Renal pelvis (tissue), 12 donors: Measurements from ENCODE around the gene TTC17. TPM values are rescaled to one million over a fixed set of nuclear protein-coding genes. Genes with fewer than 3 reads are reported as not detected.
"Not testable (repeated sequence)": the region's sequence is repeated elsewhere in the genome, so short reads cannot be mapped to it uniquely, and the experiment has no call there.

ENCODE experiments used
- DNase-seq: peaks from one replicate; pipeline ENCODE4 v3.0.0-alpha.2; 2013
- long read RNA-seq, 16 experiments: transcript quantifications; one replicate each; lab custom pipeline, GENCODE V29; 2026
- polyA plus RNA-seq, 3 donors: library from polyadenylated mRNA; unstranded; fragments of 120-200 nt; gene quantifications; one replicate each; pipeline ENCODE4 v1.2.1, GENCODE V29; 2013; ENCODE audit not compliant: insufficient read length in 3 of 3

TTC17 gene
- 100 to 1,000 TPM; 102 to 175 (median 166) TPM for polyA plus RNA-seq
- long read RNA-seq, donor 1, full-length matches to known transcripts: 5 of 29 reads
- long read RNA-seq, donor 1, partial matches to known transcripts: 19 of 29 reads
- long read RNA-seq, donor 1, other reads (novel, unspliced or antisense): 5 of 29 reads
- long read RNA-seq, donor 2, partial matches to known transcripts: 15 of 36 reads
- long read RNA-seq, donor 2, other reads (novel, unspliced or antisense): 14 of 36 reads
- long read RNA-seq, donor 3, partial matches to known transcripts: 28 of 30 reads
- long read RNA-seq, donor 3, other reads (novel, unspliced or antisense): 0 of 30 reads
- long read RNA-seq, donor 4, partial matches to known transcripts: 19 of 24 reads
- long read RNA-seq, donor 4, other reads (novel, unspliced or antisense): 0 of 24 reads
- long read RNA-seq, donor 5, partial matches to known transcripts: 16 of 19 reads
- long read RNA-seq, donor 5, other reads (novel, unspliced or antisense): 0 of 19 reads
- long read RNA-seq, donor 6, full-length matches to known transcripts: 12 of 120 reads
- long read RNA-seq, donor 6, partial matches to known transcripts: 93 of 120 reads
- long read RNA-seq, donor 6, other reads (novel, unspliced or antisense): 15 of 120 reads
- long read RNA-seq, donor 7, partial matches to known transcripts: 51 of 74 reads
- long read RNA-seq, donor 7, other reads (novel, unspliced or antisense): 11 of 74 reads
- long read RNA-seq, donor 8, partial matches to known transcripts: 28 of 40 reads
- long read RNA-seq, donor 8, other reads (novel, unspliced or antisense): 6 of 40 reads
- long read RNA-seq, donor 9, partial matches to known transcripts: 22 of 38 reads
- long read RNA-seq, donor 9, other reads (novel, unspliced or antisense): 12 of 38 reads
- long read RNA-seq, donor 10, partial matches to known transcripts: 64 of 71 reads
- long read RNA-seq, donor 10, other reads (novel, unspliced or antisense): 0 of 71 reads
- long read RNA-seq, donor 11, full-length matches to known transcripts: 6 of 42 reads
- long read RNA-seq, donor 11, partial matches to known transcripts: 36 of 42 reads
- long read RNA-seq, donor 11, other reads (novel, unspliced or antisense): 0 of 42 reads
- long read RNA-seq, donor 12, full-length matches to known transcripts: 18 of 116 reads
- long read RNA-seq, donor 12, partial matches to known transcripts: 86 of 116 reads
- long read RNA-seq, donor 12, other reads (novel, unspliced or antisense): 12 of 116 reads
- long read RNA-seq, donor 13, partial matches to known transcripts: 17 of 27 reads
- long read RNA-seq, donor 13, other reads (novel, unspliced or antisense): 0 of 27 reads
- long read RNA-seq, donor 14: 0 reads
- long read RNA-seq, donor 15, full-length matches to known transcripts: 15 of 57 reads
- long read RNA-seq, donor 15, partial matches to known transcripts: 25 of 57 reads
- long read RNA-seq, donor 15, other reads (novel, unspliced or antisense): 17 of 57 reads
- long read RNA-seq, donor 16, partial matches to known transcripts: 14 of 17 reads
- long read RNA-seq, donor 16, other reads (novel, unspliced or antisense): 0 of 17 reads

DNA sequence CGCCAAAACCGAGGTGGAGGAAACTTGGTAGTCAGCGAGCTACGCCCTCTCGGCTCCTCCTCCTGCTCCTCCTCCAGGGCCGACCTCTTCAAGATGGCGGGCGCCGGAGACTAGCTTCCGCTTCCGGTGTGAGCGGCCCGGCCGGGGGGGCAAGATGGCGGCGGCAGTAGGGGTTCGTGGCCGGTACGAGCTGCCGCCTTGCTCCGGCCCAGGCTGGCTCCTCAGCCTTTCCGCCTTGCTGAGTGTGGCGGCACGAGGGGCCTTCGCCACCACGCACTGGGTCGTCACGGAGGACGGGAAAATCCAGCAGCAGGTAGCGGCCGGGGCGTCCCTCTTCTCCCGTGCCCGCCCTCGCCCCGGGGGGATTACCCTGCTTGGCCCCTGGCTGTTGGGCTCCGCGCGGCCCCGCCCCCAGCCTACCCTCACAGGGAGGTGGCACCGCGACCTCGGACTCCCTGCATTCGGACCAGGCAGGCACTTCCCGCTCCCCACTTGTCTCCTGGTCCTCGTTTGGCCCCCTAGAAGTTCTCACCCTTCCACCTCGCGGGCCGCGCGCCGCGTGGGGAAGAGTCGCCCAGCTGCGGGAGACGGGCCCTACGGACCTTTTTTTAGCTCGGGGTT, at the start of gene TTC17:
Gene TTC17, plus strand, starts transcription at position 120 of the 621 bp plus-strand sequence. Its CDS starts 35 bp downstream, at position 155.
- DNase-seq: peak; percentile 92

- DNase-seq: peak; percentile 96
Measured at GRCh38 chr11:43311791-43312607, 46.7 kb upstream of the TTC17 start, which contains the start of gene API5. TSS of gene API5 (plus strand) at chr11:43311996. CDS start at chr11:43312128, 132 bp downstream.

DNA sequence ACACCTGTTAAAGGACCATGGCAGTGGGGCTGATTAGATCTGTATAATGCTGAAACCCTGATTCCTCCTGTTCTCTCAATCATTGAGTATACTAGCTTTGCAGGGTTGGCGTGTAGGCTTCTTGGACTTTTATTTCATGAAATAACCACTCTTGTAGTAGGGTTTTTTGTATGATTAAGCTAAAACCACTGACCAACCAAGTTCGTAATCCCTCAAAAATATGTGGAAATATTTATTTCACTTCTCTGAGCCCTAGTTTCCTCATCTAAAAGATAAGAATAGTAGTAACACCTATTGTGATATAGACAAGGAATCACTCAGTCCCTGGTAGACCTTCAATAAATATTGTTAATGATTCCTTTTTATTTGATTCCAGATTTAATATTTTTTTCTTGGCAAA, 42.8 kb upstream of the TTC17 start:
- no peak for DNase-seq

DNA sequence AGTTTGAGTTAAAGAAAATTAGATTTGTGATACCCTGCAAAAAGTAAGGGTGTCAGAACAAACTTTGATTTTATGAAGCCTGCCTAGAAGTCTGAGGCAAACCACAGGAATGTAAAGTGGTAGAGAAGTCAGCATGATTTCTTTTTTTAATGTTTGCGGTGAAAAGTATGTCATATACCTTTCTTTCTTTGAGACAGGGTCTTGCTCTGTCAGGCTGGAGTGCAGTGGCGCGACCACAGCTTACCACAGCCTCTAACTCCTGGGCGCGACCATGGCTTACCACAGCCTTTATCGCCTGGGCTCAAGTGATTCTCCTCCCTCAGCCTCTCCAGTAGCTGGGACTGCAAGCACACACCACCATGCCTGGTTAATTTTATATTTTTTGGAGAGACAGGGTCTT, 42.3 kb upstream of the TTC17 start:
- no peak for DNase-seq

GRCh38 chr11:43327987-43328386, 30.7 kb upstream of the TTC17 start:
- DNase-seq: no peak

- no peak for DNase-seq
Measured at GRCh38 chr11:43328482-43328881, 30.2 kb upstream of the TTC17 start.

GRCh38 chr11:43341159-43341558, 17.6 kb upstream of the TTC17 start:
- DNase-seq: no peak

- not testable (repeated sequence) for DNase-seq
Measured at GRCh38 chr11:43351426-43351825, 7.3 kb upstream of the TTC17 start.

- no peak for DNase-seq
Measured at GRCh38 chr11:43354311-43354710, 4.4 kb upstream of the TTC17 start.

DNA sequence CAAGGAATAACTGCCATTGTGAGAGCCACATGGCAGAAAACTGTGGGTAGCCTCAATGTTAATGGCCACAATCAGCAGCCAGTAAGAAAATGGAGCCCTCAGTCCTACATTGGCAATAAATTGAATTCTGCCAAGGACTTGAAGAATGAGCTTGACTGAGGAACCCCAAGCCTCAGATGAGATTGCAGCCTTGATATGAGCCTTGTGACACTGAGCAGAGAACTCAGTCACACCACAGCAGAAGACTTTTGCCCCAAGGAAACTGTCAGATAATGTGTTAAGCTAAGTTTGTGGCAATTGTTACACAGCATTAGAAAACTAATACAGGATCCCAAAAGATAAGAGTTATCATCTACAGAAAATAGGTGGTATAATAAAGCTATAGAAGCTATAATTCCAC, 2.4 kb upstream of the TTC17 start:
- DNase-seq: no peak

DNA sequence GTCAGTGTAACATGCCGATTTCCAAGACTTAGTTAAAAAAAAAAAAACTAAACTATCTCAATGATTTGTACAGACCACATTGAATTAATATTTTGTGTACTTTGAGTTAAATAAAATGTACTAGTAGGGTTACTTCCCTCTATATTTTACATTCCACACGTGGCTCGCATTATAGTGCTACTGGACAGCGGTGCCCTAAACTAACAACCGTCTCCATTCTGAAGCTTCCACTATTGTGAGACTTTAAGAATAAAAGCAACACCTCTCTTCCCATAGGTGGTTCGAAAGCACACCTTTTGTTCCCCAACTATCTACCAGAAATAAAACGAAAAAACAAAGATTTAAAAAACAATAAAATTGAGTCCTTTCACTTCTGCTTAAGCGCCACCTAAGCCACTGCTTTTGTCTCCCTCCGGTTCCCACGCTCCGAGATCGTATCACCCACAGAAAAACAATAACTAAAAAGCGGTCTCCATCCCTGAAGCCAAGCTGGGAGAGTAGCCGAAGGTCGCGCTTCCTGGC, 380 bp upstream of the TTC17 start:
- DNase-seq: peak; percentile 22

- peak; percentile 23 for DNase-seq
Measured at GRCh38 chr11:43359422-43359818, 700 bp downstream of the TTC17 start.

DNA sequence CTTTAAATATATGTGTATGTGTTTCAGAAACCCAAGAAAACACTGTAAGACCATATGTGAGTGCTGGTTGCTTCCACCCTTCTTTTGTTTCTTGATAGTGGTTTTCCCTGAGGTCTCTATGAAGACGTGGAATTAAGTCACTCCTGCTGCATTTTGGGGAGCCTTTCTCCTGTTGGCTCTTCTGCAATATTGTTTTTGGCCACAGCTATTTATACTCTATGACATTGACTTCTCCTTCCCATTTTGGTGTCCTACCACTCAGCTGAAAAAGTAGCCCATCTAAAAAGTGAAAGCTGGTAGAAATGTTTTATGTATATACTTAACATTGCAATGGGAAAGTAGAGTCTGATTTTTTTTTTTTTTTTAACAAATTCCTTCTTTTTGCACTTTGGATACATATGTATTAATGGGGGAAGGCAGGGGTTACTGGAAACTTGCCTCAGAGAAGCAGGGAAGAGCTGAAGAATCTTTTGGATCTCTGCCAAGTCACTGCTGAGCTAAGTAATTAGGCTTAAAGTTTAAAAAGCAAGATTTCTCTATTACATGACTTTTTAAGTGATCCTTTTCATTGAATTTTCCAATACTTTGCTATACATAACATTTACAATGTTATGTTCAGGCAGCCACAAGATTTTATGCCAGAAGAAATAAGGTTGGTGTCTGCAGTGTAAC, 1.8 kb downstream of the TTC17 start:
- DNase-seq: no peak

GRCh38 chr11:43366677-43367076, 8.0 kb downstream of the TTC17 start:
- no peak for DNase-seq

DNA sequence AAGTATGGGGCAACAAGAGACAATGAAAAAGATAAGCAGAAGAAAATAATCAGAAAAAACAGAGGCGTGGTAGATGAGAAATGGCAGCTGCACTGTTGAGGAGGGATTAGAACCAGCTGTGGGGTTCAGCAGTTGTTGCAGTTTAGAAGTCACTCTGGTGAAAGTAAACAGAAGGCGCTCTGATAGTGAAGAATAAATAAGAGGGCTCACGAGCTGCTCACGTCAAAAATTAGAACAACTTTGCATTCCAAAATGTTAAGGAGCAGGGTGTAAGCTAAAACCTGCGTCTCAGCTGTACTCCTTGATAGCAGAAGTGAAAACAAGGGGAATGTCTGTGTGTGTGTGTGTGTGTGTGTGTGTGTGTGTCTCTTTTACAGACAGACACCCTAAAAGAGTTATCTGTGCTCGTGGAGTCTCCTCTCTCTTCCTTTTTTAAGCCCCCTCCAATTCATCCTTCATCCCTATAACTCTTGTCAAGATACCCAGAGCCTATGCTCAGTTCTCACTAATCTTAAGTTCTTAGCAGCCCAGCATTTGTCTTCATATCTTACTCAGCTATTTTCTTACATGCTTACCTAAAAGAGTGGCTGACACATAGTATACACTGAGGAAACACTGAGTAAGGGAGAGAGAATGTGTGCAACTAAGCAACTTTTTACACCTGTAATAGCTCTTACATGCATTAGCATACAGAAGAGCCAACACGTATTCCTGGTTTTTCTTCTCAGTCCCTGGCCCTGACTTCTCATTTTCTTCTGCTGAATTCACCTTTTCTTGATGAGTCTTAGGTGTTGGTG, 8.9 kb downstream of the TTC17 start:
- no peak for DNase-seq

DNA sequence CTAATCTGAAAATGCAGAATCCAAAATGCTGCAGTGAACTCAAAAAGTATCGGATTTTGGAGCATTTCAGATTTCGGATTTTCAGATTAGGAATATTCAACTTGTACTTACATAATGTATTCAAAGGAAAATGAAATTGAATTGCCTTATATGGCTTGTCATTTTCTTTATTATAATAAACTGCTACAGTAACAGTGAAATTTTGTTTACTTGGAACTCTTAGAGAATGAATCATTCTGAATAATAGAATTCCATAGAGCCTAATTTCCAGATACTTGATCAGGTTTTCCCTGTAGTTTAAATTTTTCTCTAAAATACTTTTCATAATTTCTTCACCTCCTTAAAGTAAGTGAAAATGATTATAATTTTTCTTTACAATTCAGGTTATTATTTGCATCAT, 17.3 kb downstream of the TTC17 start:
- DNase-seq: no peak

DNA sequence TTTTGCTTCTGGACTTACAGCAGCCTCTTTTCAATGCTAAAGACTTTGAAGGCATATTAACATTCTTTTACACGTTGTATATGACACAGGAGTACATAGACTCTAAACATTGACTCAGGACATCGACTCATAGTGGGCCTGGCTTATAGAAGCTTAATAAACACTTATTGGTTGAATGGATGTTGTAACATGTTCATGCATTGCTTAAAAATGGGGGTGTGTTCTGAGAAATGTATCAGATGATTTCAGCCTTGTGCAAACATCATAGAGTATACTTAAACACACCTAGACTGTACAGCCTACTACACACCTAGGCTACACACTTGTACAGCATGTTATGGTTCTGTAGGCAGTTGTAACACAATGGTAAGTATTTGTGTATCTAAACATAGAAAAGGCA, 17.9 kb downstream of the TTC17 start:
- DNase-seq: no peak

DNA sequence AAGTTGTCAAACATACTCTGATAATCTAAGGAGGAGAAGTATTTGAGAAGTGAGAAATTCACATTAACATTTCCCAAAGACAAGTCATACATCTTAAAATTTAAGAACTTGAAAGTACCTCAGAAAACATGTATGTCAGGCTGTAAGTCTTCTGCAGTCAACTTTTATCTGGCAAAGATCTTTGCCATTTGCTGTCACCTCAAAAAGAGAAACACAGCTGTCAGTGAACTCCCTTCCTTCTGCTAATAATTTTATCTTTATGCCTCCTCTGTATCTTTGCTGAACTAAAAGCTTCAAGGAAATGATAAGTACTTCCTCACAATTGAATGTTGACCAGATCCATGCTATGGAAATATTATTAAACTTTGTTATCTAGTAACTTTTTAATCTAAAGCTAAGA, 18.7 kb downstream of the TTC17 start:
- no peak for DNase-seq
